IPS-18a (cell line): Measurements from ENCODE around the gene ZNF559.
A peak's percentile ranks its signal among the peaks of the same experiment; 100 is the strongest.
"Not testable (repeated sequence)": the region's sequence is repeated elsewhere in the genome, so short reads cannot be mapped to it uniquely, and the experiment has no call there.

Experiments used
- H3K27ac ChIP-seq: one replicate; pipeline ENCODE4 v1.5.1; 2013; ENCODE audit warnings: low read length
- H3K27me3 ChIP-seq: one replicate; pipeline ENCODE4 v1.6.1; 2013; ENCODE audit warnings: mild to moderate bottlenecking, low read length; ENCODE audit not compliant: control insufficient read depth, insufficient read depth
- H3K36me3 ChIP-seq: one replicate; pipeline ENCODE4 v1.6.1; 2013; ENCODE audit warnings: low read depth, low read length; ENCODE audit not compliant: control insufficient read depth
- H3K4me1 ChIP-seq: one replicate; pipeline ENCODE4 v1.6.1; 2013; ENCODE audit warnings: low read depth, low read length; ENCODE audit not compliant: control insufficient read depth
- H3K4me3 ChIP-seq: one replicate; pipeline ENCODE4 v1.5.1; 2013; ENCODE audit warnings: low read length
- H3K9ac ChIP-seq: one replicate; pipeline ENCODE4 v1.6.1; 2013; ENCODE audit warnings: mild to moderate bottlenecking, low read length, moderate library complexity
- H3K9me3 ChIP-seq: one replicate; pipeline ENCODE4 v1.6.1; 2013; ENCODE audit warnings: low read depth, low read length; ENCODE audit not compliant: control insufficient read depth

The ZNF559 gene

DNA sequence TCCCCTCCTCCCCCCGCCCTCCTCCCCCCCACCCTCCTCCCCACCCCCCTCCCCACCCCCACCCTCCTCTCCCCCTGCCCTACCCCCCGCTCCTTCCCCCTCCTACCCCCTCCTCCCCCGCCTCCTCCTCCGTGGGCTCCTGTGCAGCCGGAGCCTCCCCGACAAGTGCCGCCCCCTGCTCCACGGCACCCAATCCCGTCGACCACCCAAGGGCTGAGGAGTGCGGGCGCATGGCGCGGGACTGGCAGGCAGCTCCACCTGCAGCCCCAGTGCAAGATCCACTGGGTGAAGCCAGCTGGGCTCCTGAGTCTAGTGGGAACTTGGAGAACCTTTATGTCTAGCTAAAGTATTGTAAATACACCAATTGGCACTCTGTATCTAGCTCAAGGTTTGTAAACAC lies 2.2 kb upstream of the ZNF559 start:
- not testable (repeated sequence) for H3K27me3 ChIP-seq, H3K36me3 ChIP-seq, H3K27ac ChIP-seq, H3K4me1 ChIP-seq, H3K4me3 ChIP-seq, H3K9ac ChIP-seq, H3K9me3 ChIP-seq

DNA sequence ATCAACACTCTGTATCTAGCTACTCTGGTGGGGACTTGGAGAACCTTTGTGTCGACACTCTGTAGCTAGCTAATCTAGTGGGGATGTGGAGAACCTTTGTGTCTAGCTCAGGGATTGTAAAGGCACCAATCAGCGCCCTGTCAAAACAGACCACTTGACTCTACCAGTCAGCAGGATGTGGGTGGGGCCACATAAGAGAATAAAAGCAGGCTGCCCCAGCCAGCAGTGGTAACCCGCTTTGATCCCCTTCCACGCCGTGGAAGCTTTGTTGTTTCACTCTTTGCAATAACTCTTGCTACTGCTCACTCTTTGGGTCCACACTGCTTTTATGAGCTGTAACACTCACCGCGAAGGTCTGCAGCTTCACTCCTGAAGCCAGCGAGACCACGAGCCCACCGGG lies 1.8 kb upstream of the ZNF559 start:
- not testable (repeated sequence) for H3K9me3 ChIP-seq, H3K4me3 ChIP-seq, H3K36me3 ChIP-seq, H3K9ac ChIP-seq, H3K27ac ChIP-seq, H3K27me3 ChIP-seq, H3K4me1 ChIP-seq

DNA sequence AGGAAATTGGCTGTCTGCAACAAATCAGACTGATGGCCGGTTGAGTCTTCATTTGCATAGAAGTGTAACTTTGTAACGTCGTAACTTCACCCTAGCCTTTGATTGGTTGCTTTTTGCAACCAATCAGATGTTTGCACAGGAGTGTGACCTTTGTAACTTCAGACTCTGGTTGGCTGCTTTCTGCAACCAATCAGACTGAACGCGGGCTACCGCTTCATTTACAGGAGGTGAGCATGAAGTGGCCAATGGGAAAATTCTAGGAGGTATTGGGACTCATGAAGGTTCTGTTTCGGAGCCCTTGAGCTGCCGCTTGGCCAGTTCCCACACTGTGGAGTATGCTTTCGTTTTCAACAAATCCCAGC lies 441 bp upstream of the ZNF559 start:
- Histone ChIP-seq H3K9ac (no peak overlapping the region), H3K27me3 (no peaks in the 10 kb centered on the region), H3K9me3 (peaks cover 12% of the 10 kb centered on the region), H3K4me1 (peaks cover 3% of the 10 kb centered on the region), H3K27ac (no peak overlapping the region), H3K4me3 (peak overlapping the region; percentile 79), H3K36me3 (no peaks in the 10 kb centered on the region)

DNA sequence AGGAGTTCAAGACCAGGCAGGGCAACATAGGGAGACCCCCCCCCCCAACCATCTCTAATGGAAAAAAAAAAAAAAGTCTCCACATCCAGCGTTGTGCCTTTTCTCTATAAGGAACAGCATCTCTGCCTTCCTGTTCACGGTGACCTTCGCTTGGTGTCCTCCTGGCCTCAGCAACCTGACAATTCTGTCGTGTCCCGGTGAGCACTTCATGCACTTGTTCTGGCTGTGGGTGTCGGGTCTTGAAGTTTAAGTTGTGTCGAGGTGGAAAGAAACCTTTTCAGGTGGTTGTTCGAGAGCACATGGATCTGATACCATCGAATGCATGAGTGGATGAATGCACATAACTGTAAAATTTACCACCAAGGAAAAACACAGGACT lies 594 bp downstream of the ZNF559 start:
- H3K27ac ChIP-seq = no peak overlapping the region
- peaks cover 19% of the 10 kb centered on the region for H3K9me3 ChIP-seq
- H3K36me3 ChIP-seq = no peaks in the 10 kb centered on the region
- no peaks in the 10 kb centered on the region for H3K27me3 ChIP-seq
- peak overlapping the region; percentile 79 for H3K4me3 ChIP-seq
- H3K9ac ChIP-seq = peak overlapping the region; percentile 74
- peaks cover 3% of the 10 kb centered on the region for H3K4me1 ChIP-seq

- no peaks in the 10 kb centered on the region for H3K4me1 ChIP-seq
- no peak overlapping the region for H3K27ac ChIP-seq
- no peak overlapping the region for H3K9ac ChIP-seq
- peaks cover 4% of the 10 kb centered on the region for H3K36me3 ChIP-seq
- peaks cover 55% of the 10 kb centered on the region for H3K9me3 ChIP-seq
- H3K27me3 ChIP-seq = no peaks in the 10 kb centered on the region
- H3K4me3 ChIP-seq = no peak overlapping the region
Observed at GRCh38 chr19:9329999-9330398, 6.0 kb downstream of the ZNF559 start.

GRCh38 chr19:9342610-9343304 lies 18.8 kb downstream of the ZNF559 start:
- H3K36me3 ChIP-seq = peaks cover 24% of the 10 kb centered on the region

GRCh38 chr19:9345005-9345404 lies 21.0 kb downstream of the ZNF559 start:
- H3K36me3 ChIP-seq = peaks cover 14% of the 10 kb centered on the region
- H3K27ac ChIP-seq = no peak overlapping the region

More at GRCh38 chr19:9342610-9343304, 18.8 kb downstream of the ZNF559 start:
- peaks cover 87% of the 10 kb centered on the region for H3K9me3 ChIP-seq
- H3K4me1 ChIP-seq = no peaks in the 10 kb centered on the region
- H3K9ac ChIP-seq = no peak overlapping the region
- no peak overlapping the region for H3K4me3 ChIP-seq
- H3K27me3 ChIP-seq = no peaks in the 10 kb centered on the region
- no peak overlapping the region for H3K27ac ChIP-seq

DNA sequence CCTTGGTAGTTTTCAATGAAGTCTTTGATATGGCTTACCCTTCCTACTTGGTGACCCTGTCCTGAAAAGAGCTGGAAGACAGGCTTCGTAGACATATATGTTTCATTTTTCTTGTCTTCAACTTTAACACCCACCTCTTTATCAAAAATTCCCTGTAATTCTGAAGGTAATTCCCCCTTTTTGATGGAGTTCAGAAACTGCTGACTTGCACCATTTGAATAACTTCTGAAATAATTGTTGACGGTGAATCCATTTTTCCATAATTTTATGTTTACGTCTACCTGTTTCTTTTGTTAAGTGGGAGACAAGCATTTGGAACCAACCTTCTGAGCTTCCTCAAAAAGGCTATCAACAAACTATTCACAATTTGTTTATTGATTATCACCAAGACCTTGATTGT lies 24.3 kb downstream of the ZNF559 start:
- Histone ChIP-seq H3K36me3 (peaks cover 5% of the 10 kb centered on the region), H3K9me3 (peaks cover 74% of the 10 kb centered on the region), H3K27me3 (no peaks in the 10 kb centered on the region)

More at GRCh38 chr19:9345005-9345404, 21.0 kb downstream of the ZNF559 start:
- Histone ChIP-seq H3K9me3 (peaks cover 86% of the 10 kb centered on the region), H3K9ac (no peak overlapping the region), H3K4me1 (no peaks in the 10 kb centered on the region), H3K4me3 (no peak overlapping the region), H3K27me3 (no peaks in the 10 kb centered on the region)

GRCh38 chr19:9348671-9349070 lies 24.7 kb downstream of the ZNF559 start:
- Histone ChIP-seq H3K9ac (no peak overlapping the region), H3K27ac (no peak overlapping the region), H3K36me3 (peaks cover 2% of the 10 kb centered on the region), H3K4me3 (no peak overlapping the region), H3K9me3 (peaks cover 71% of the 10 kb centered on the region), H3K4me1 (no peaks in the 10 kb centered on the region), H3K27me3 (no peaks in the 10 kb centered on the region)

More for the DNA sequence above, 24.3 kb downstream of the ZNF559 start:
- Histone ChIP-seq H3K4me1 (no peaks in the 10 kb centered on the region), H3K27ac (no peak overlapping the region), H3K4me3 (no peak overlapping the region), H3K9ac (no peak overlapping the region)

- Histone ChIP-seq H3K27me3 (no peaks in the 10 kb centered on the region), H3K27ac (no peak overlapping the region), H3K4me3 (no peak overlapping the region), H3K9ac (no peak overlapping the region), H3K36me3 (no peaks in the 10 kb centered on the region), H3K4me1 (no peaks in the 10 kb centered on the region), H3K9me3 (peaks cover 60% of the 10 kb centered on the region)
Observed at GRCh38 chr19:9352505-9352904, 28.5 kb downstream of the ZNF559 start.

GRCh38 chr19:9353011-9353410 lies 29.0 kb downstream of the ZNF559 start:
- Histone ChIP-seq H3K4me3 (no peak overlapping the region), H3K9ac (no peak overlapping the region), H3K36me3 (no peaks in the 10 kb centered on the region), H3K4me1 (no peaks in the 10 kb centered on the region), H3K27ac (no peak overlapping the region), H3K27me3 (no peaks in the 10 kb centered on the region), H3K9me3 (peaks cover 60% of the 10 kb centered on the region)

- H3K4me1 ChIP-seq = no peaks in the 10 kb centered on the region
- no peaks in the 10 kb centered on the region for H3K27me3 ChIP-seq
- H3K36me3 ChIP-seq = no peaks in the 10 kb centered on the region
- peaks cover 60% of the 10 kb centered on the region for H3K9me3 ChIP-seq
- no peak overlapping the region for H3K4me3 ChIP-seq
- H3K9ac ChIP-seq = no peak overlapping the region
- H3K27ac ChIP-seq = no peak overlapping the region
Observed at GRCh38 chr19:9354651-9355050, 30.7 kb downstream of the ZNF559 start.
